K562 (cell line): ENCODE results near the gene TNIK. TPM values are rescaled to one million over a fixed set of nuclear protein-coding genes. Genes with fewer than 3 reads are reported as not detected.
A peak's percentile ranks its signal among the peaks of the same experiment; 100 is the strongest.

Source experiments
- CHAMP1 ChIP-seq: fragments of 450-650 bp; IDR thresholded peaks from 2 replicates; pipeline ENCODE4 v1.6.1; 2016; ENCODE audit warnings: mild to moderate bottlenecking
- E2F5 ChIP-seq: sonication (generic); formaldehyde crosslinking; IDR thresholded peaks from 2 replicates; pipeline ENCODE4 v1.8.0; 2022; ENCODE audit warnings: mild to moderate bottlenecking, missing genetic modification reagents
- EHMT2 ChIP-seq: fragments of 450-650 bp; IDR thresholded peaks from 2 replicates; pipeline ENCODE4 v1.6.1; 2018; ENCODE audit warnings: antibody characterized with exemption
- JUND ChIP-seq, 2 experiments: IDR thresholded peaks; 2 replicates in 1 of 2; 3 replicates in 1 of 2; pipeline ENCODE4 v1.6.1; 2011; ENCODE audit warnings: borderline replicate concordance in 2 of 2, low read depth in 2 of 2, low read length in 2 of 2, improper control_type of control experiment in 1 of 2, missing biosample characterization in 1 of 2, missing genetic modification characterization in 1 of 2, missing genetic modification reagents in 1 of 2
- KAT2B ChIP-seq: IDR thresholded peaks from one replicate; pipeline ENCODE4 v1.6.1; 2012; ENCODE audit warnings: low read depth, mild to moderate bottlenecking, control low read depth, inconsistent platforms, low read length, moderate library complexity
- L3MBTL2 ChIP-seq: fragments of 450-650 bp; IDR thresholded peaks from 2 replicates; pipeline ENCODE4 v1.6.1; 2016; ENCODE audit warnings: mild to moderate bottlenecking, moderate library complexity
- MTA2 ChIP-seq: fragments of 450-650 bp; IDR thresholded peaks from 2 replicates; pipeline ENCODE4 v1.6.1; 2016; ENCODE audit warnings: low read depth
- MXI1 ChIP-seq: IDR thresholded peaks from 2 replicates; pipeline ENCODE4 v1.6.1; 2011; ENCODE audit warnings: low read depth, mild to moderate bottlenecking, improper control_type of control experiment, low read length
- RFX5 ChIP-seq: IDR thresholded peaks from 2 replicates; pipeline ENCODE4 v1.6.1; 2011; ENCODE audit warnings: low read depth, mild to moderate bottlenecking, improper control_type of control experiment, low read length
- SETDB1 ChIP-seq: IDR thresholded peaks from one replicate; pipeline ENCODE4 v1.6.1; 2012; ENCODE audit warnings: low read length, control low read depth, inconsistent platforms
- SMARCA4 ChIP-seq: fragments of 450-650 bp; IDR thresholded peaks from 2 replicates; pipeline ENCODE4 v1.6.1; 2016
- SOX6 ChIP-seq: fragments of 450-650 bp; IDR thresholded peaks from 2 replicates; pipeline ENCODE4 v1.6.1; 2014; ENCODE audit warnings: mild to moderate bottlenecking
- TAF15 ChIP-seq: fragments of 200-400 bp; formaldehyde crosslinking; IDR thresholded peaks from 2 replicates; pipeline ENCODE4 v1.6.1; 2017; ENCODE audit warnings: mild to moderate bottlenecking, low read depth, low read length, moderate library complexity
- THAP7 ChIP-seq: fragments of 250-450 bp; sonication (Bioruptor Pico); IDR thresholded peaks from 2 replicates; pipeline ENCODE4 v1.5.0; 2021
- ZBTB1 ChIP-seq: sonication (generic); formaldehyde crosslinking; IDR thresholded peaks from 2 replicates; pipeline ENCODE4 v1.8.1; 2023; ENCODE audit warnings: missing genetic modification reagents, low read depth, mild to moderate bottlenecking, borderline replicate concordance
- ZNF444 ChIP-seq: fragments of 250-450 bp; sonication (Bioruptor Pico); IDR thresholded peaks from 2 replicates; pipeline ENCODE4 v1.4.0; 2020; ENCODE audit warnings: mild to moderate bottlenecking, moderate library complexity
- polyA plus RNA-seq, 8 experiments: library from polyadenylated mRNA; depleted of rRNA in 4 of 8; stranded (reverse) in 5 of 8; unstranded in 3 of 8; fragments of >200 nt; fragmentation: Nextera tagmentation in 2 of 8; fragmentation: Illumina TruSeq in 1 of 8; extraction: Ambion mirVana in 2 of 8; extraction: Trizol in 1 of 8; gene quantifications; 2 replicates each; pipeline versions ENCODE4 v1.2.1 to v1.2.3, GENCODE V29; 2011 to 2014; ENCODE audit warnings: inconsistent platforms in 1 of 8, missing spikeins in 1 of 8
- total RNA-seq, 7 experiments: library from RNA; depleted of rRNA in 6 of 7; stranded (reverse); fragments of >200 nt in 6 of 7; fragmentation: Illumina TruSeq in 2 of 7; extraction: Trizol in 2 of 7; gene quantifications; 2 replicates each; pipeline versions ENCODE4 v1.2.1 to v1.2.3, GENCODE V29; 2011 to 2021; ENCODE audit warnings: low replicate concordance in 1 of 7
- TF ChIP-seq, protein P1 (sequence below): sonication (generic); formaldehyde crosslinking; IDR thresholded peaks from 2 replicates; pipeline ENCODE4 v1.8.0; 2023; ENCODE audit warnings: mild to moderate bottlenecking, missing genetic modification reagents
- TF ChIP-seq, protein P2 (sequence below): sonication (generic); formaldehyde crosslinking; IDR thresholded peaks from 2 replicates; pipeline ENCODE4 v1.8.0; 2022; ENCODE audit warnings: missing genetic modification reagents, mild to moderate bottlenecking, borderline replicate concordance
- TF ChIP-seq, protein P3 (sequence below): fragments of 450-650 bp; formaldehyde crosslinking; conservative IDR thresholded peaks from 2 replicates; pipeline ENCODE4 v1.4.0; 2022; ENCODE audit warnings: mild to moderate bottlenecking, missing genetic modification characterization
- TF ChIP-seq, protein P4 (sequence below): fragments of 450-650 bp; formaldehyde crosslinking; IDR thresholded peaks from 2 replicates; pipeline ENCODE4 v1.4.0; 2022; ENCODE audit warnings: mild to moderate bottlenecking, moderate library complexity

The TNIK gene
- total and polyA plus RNA-seq, 9 of the 15 experiments (the other 6 are each of a cell fraction or from before 2014, with no cell fraction given): 6.6 to 39.0 (median 24.7) TPM

- TF ChIP-seq, protein P1, sequence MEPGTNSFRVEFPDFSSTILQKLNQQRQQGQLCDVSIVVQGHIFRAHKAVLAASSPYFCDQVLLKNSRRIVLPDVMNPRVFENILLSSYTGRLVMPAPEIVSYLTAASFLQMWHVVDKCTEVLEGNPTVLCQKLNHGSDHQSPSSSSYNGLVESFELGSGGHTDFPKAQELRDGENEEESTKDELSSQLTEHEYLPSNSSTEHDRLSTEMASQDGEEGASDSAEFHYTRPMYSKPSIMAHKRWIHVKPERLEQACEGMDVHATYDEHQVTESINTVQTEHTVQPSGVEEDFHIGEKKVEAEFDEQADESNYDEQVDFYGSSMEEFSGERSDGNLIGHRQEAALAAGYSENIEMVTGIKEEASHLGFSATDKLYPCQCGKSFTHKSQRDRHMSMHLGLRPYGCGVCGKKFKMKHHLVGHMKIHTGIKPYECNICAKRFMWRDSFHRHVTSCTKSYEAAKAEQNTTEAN: no peak
- no peak for TF ChIP-seq SETDB1
- no peak for TF ChIP-seq EHMT2
- TF ChIP-seq L3MBTL2: no peak
- no peak for TF ChIP-seq MXI1
- TF ChIP-seq, protein P2, sequence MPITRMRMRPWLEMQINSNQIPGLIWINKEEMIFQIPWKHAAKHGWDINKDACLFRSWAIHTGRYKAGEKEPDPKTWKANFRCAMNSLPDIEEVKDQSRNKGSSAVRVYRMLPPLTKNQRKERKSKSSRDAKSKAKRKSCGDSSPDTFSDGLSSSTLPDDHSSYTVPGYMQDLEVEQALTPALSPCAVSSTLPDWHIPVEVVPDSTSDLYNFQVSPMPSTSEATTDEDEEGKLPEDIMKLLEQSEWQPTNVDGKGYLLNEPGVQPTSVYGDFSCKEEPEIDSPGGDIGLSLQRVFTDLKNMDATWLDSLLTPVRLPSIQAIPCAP (CRISPR knock-in tag): no peak
- TF ChIP-seq KAT2B: no peak
- TF ChIP-seq, protein P3, sequence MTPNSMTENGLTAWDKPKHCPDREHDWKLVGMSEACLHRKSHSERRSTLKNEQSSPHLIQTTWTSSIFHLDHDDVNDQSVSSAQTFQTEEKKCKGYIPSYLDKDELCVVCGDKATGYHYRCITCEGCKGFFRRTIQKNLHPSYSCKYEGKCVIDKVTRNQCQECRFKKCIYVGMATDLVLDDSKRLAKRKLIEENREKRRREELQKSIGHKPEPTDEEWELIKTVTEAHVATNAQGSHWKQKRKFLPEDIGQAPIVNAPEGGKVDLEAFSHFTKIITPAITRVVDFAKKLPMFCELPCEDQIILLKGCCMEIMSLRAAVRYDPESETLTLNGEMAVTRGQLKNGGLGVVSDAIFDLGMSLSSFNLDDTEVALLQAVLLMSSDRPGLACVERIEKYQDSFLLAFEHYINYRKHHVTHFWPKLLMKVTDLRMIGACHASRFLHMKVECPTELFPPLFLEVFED: no peak
- TF ChIP-seq CHAMP1: peak; percentile 58; the same call in 1 of the 2 replicates
- no peak for TF ChIP-seq ZNF444
- no peak for TF ChIP-seq SMARCA4
- peak; percentile 69 for TF ChIP-seq SOX6
- no peak for TF ChIP-seq MTA2
- TF ChIP-seq E2F5 (CRISPR knock-in tag): no peak
- no peak for TF ChIP-seq THAP7 (CRISPR knock-in tag)
- no peak for TF ChIP-seq ZBTB1
- TF ChIP-seq JUND (IDR thresholded peaks at IDR 0.05; ENCODE audit: borderline replicate concordance, low read depth, low read length): no peak
- TF ChIP-seq JUND (tag; IDR thresholded peaks at IDR 0.05; ENCODE audit: borderline replicate concordance, low read depth, low read length): peak; percentile 33; the same call in 1 of the 3 replicates
- TF ChIP-seq TAF15: no peak
- TF ChIP-seq, protein P4, sequence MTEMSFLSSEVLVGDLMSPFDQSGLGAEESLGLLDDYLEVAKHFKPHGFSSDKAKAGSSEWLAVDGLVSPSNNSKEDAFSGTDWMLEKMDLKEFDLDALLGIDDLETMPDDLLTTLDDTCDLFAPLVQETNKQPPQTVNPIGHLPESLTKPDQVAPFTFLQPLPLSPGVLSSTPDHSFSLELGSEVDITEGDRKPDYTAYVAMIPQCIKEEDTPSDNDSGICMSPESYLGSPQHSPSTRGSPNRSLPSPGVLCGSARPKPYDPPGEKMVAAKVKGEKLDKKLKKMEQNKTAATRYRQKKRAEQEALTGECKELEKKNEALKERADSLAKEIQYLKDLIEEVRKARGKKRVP: no peak
- no peak for TF ChIP-seq RFX5
Observed at GRCh38 chr3:171328419-171329082, 131.7 kb downstream of the TNIK start (continued).
